GM23338 (cell line): ENCODE measurements around the gene KCTD12. TPM values are rescaled to one million over a fixed set of nuclear protein-coding genes. Genes with fewer than 3 reads are reported as not detected.

Source experiments
- ATAC-seq: fragments of 200-7000 bp; cut with Tn5 transposase; 3 replicates; pipeline ENCODE4 v1.9.1; 2020
- DNase-seq: peaks from one replicate; pipeline ENCODE4 v3.0.0-alpha.2; 2015; ENCODE audit warnings: low spot score
- H2AFZ ChIP-seq: fragments of 200-600 bp; sonication (generic); 2 replicates; pipeline ENCODE4 v1.8.0; 2016; ENCODE audit warnings: antibody characterized with exemption, mild to moderate bottlenecking, moderate library complexity
- H3F3A ChIP-seq: fragments of 200-600 bp; sonication (generic); replicated peaks from 2 replicates; pipeline ENCODE4 v1.8.0; 2017; ENCODE audit warnings: antibody characterized with exemption, mixed run types, low read depth
- H3K27ac ChIP-seq: fragments of 200-600 bp; sonication (generic); 2 replicates; pipeline ENCODE4 v1.6.1; 2016; ENCODE audit warnings: low read depth
- H3K27me3 ChIP-seq: fragments of 200-600 bp; sonication (generic); 2 replicates; pipeline ENCODE4 v1.8.0; 2016; ENCODE audit warnings: mild to moderate bottlenecking, mixed run types, moderate library complexity; ENCODE audit not compliant: insufficient read depth
- H3K36me3 ChIP-seq: fragments of 200-600 bp; sonication (generic); 2 replicates; pipeline ENCODE4 v1.8.0; 2016; ENCODE audit warnings: mild to moderate bottlenecking; ENCODE audit not compliant: insufficient read depth
- H3K4me1 ChIP-seq: fragments of 200-600 bp; sonication (generic); 2 replicates; pipeline ENCODE4 v1.8.0; 2016; ENCODE audit warnings: mild to moderate bottlenecking, moderate library complexity; ENCODE audit not compliant: insufficient read depth
- H3K4me2 ChIP-seq: fragments of 200-600 bp; sonication (generic); 2 replicates; pipeline ENCODE4 v1.7.1; 2017; ENCODE audit warnings: mixed run types
- H3K4me3 ChIP-seq: fragments of 200-600 bp; sonication (generic); 2 replicates; pipeline ENCODE4 v1.6.1; 2016; ENCODE audit warnings: mixed run types
- H3K79me2 ChIP-seq: fragments of 200-600 bp; sonication (generic); replicated peaks from 2 replicates; pipeline ENCODE4 v1.8.0; 2017; ENCODE audit warnings: mild to moderate bottlenecking; ENCODE audit not compliant: insufficient read depth
- H3K9me2 ChIP-seq: fragments of 200-600 bp; sonication (generic); 2 replicates; pipeline ENCODE4 v1.8.0; 2017; ENCODE audit not compliant: insufficient read depth
- H4K20me1 ChIP-seq: fragments of 200-600 bp; sonication (generic); replicated peaks from 2 replicates; pipeline ENCODE4 v1.8.0; 2017; ENCODE audit warnings: mild to moderate bottlenecking; ENCODE audit not compliant: insufficient read depth
- H3K27ac Mint-ChIP-seq: 2 replicates; pipeline ENCODE4 v1.8.0; 2020; ENCODE audit warnings: inconsistent platforms, mild to moderate bottlenecking, moderate library complexity, mixed read lengths
- H3K27me3 Mint-ChIP-seq: 3 replicates; pipeline ENCODE4 v1.8.0; 2022; ENCODE audit warnings: low read depth, mild to moderate bottlenecking, moderate library complexity, mixed read lengths, inconsistent platforms; ENCODE audit not compliant: insufficient read depth, poor library complexity
- H3K36me3 Mint-ChIP-seq: 3 replicates; pipeline ENCODE4 v1.8.0; 2021; ENCODE audit warnings: low read depth, mild to moderate bottlenecking, inconsistent platforms, moderate library complexity, mixed read lengths
- H3K4me1 Mint-ChIP-seq: 3 replicates; pipeline ENCODE4 v1.8.0; 2020; ENCODE audit warnings: mild to moderate bottlenecking, inconsistent platforms, mixed read lengths
- H3K4me3 Mint-ChIP-seq: 3 replicates; pipeline ENCODE4 v1.8.0; 2021; ENCODE audit warnings: moderate library complexity, mild to moderate bottlenecking, inconsistent platforms, mixed read lengths
- H3K9me3 Mint-ChIP-seq: 3 replicates; pipeline ENCODE4 v1.8.0; 2020; ENCODE audit warnings: moderate library complexity, mild to moderate bottlenecking, inconsistent platforms, mixed read lengths
- CREB1 ChIP-seq: fragments of 250-450 bp; sonication (Bioruptor Pico); IDR thresholded peaks from 2 replicates; pipeline ENCODE4 v1.5.0; 2020; ENCODE audit warnings: low read depth, mild to moderate bottlenecking, moderate library complexity
- CTCF ChIP-seq, 2 experiments: fragments of 200-600 bp in 1 of 2; sonication (generic) in 1 of 2; conservative IDR thresholded peaks; 2 replicates each; pipeline versions ENCODE4 v1.5.1 to v1.6.1; 2016 to 2017; ENCODE audit warnings: antibody characterized with exemption in 2 of 2, low read depth in 2 of 2, mild to moderate bottlenecking in 2 of 2, moderate library complexity in 1 of 2
- ETS1 ChIP-seq: IDR thresholded peaks from 2 replicates; pipeline ENCODE4 v1.6.1; 2016; ENCODE audit warnings: antibody characterized with exemption
- EZH2 ChIP-seq: fragments of 200-600 bp; sonication (generic); IDR thresholded peaks from one replicate; pipeline ENCODE4 v1.8.0; 2017; ENCODE audit warnings: antibody characterized with exemption, mild to moderate bottlenecking, low read depth; ENCODE audit not compliant: unreplicated experiment
- EZH2phosphoT487 ChIP-seq: fragments of 200-600 bp; sonication (generic); IDR thresholded peaks from one replicate; pipeline ENCODE4 v1.8.1; 2018; ENCODE audit warnings: antibody characterized with exemption; ENCODE audit not compliant: unreplicated experiment
- JUNB ChIP-seq: IDR thresholded peaks from one replicate; pipeline ENCODE4 v1.6.1; 2016; ENCODE audit warnings: antibody characterized with exemption; ENCODE audit not compliant: unreplicated experiment
- NANOG ChIP-seq: IDR thresholded peaks from 2 replicates; pipeline ENCODE4 v1.6.1; 2016; ENCODE audit warnings: antibody characterized with exemption, borderline replicate concordance
- POLR2AphosphoS5 ChIP-seq: IDR thresholded peaks from 2 replicates; pipeline ENCODE4 v1.6.1; 2016; ENCODE audit warnings: antibody characterized with exemption, low read depth
- REST ChIP-seq: IDR thresholded peaks from one replicate; pipeline ENCODE4 v1.6.1; 2018; ENCODE audit warnings: antibody characterized with exemption; ENCODE audit not compliant: unreplicated experiment
- STAT1 ChIP-seq: IDR thresholded peaks from one replicate; pipeline ENCODE4 v1.6.1; 2016; ENCODE audit warnings: antibody characterized with exemption; ENCODE audit not compliant: unreplicated experiment
- ZNF114 ChIP-seq: fragments of 250-450 bp; sonication (Bioruptor Pico); IDR thresholded peaks from 2 replicates; pipeline ENCODE4 v1.5.0; 2020; ENCODE audit warnings: mild to moderate bottlenecking, moderate library complexity
- ZNF331 ChIP-seq: fragments of 250-450 bp; sonication (Bioruptor Pico); IDR thresholded peaks from 2 replicates; pipeline ENCODE4 v1.5.0; 2020; ENCODE audit warnings: low read depth, mild to moderate bottlenecking, moderate library complexity
- ZNF462 ChIP-seq: fragments of 250-450 bp; sonication (Bioruptor Pico); IDR thresholded peaks from 2 replicates; pipeline ENCODE4 v1.5.0; 2020; ENCODE audit warnings: mild to moderate bottlenecking, moderate library complexity
- polyA plus RNA-seq: library from polyadenylated mRNA; unstranded; fragments of >200 nt; fragmentation: Nextera tagmentation; extraction: Ambion mirVana; gene quantifications from 2 replicates; pipeline ENCODE4 v1.2.1, GENCODE V29; 2016
- total RNA-seq: library from RNA; depleted of rRNA; stranded (reverse); fragments of >200 nt; shearing (Covaris generic); gene quantifications from 2 replicates; pipeline ENCODE4 v1.2.3, GENCODE V29; 2014

Gene KCTD12
- total and polyA plus RNA-seq, 2 experiments from 2014 or later, result 3.3 to 12.0 TPM

GRCh38 chr13:76884907-76885202 lies 1.4 kb downstream of the KCTD12 start:
- H3K4me2 ChIP-seq, result peak overlapping the region; percentile 87
- peaks cover 5% of the 10 kb centered on the region; the same call in 1 of the 2 replicates for H4K20me1 ChIP-seq
- Mint-ChIP-seq H3K27ac (no peak overlapping the region), H3K9me3 (no peaks in the 10 kb centered on the region; the same call in 2 of the 3 replicates), H3K4me1 (peaks cover 16% of the 10 kb centered on the region), H3K4me3 (peak overlapping the region; percentile 80), H3K27me3 (peaks cover 32% of the 10 kb centered on the region), H3K36me3 (no peaks in the 10 kb centered on the region)
- H3K36me3 ChIP-seq, result no peaks in the 10 kb centered on the region
- H2AFZ ChIP-seq, result peak overlapping the region; percentile 90
- no peak overlapping the region for H3K27ac ChIP-seq
- no peaks in the 10 kb centered on the region for H3K79me2 ChIP-seq
- H3K4me1 ChIP-seq, result peaks cover 17% of the 10 kb centered on the region
- H3K9me2 ChIP-seq, result no peaks in the 10 kb centered on the region
- no peak for DNase-seq
- peak overlapping the region; percentile 82 for H3K4me3 ChIP-seq
- TF ChIP-seq CREB1 (CRISPR knock-in tag) (no peak), JUNB (no peak), CTCF (conservative IDR thresholded peaks at IDR 0.05; ENCODE audit: low read depth in 2 of 2) (no peak), POLR2AphosphoS5 (no peak), NANOG (no peak), ETS1 (no peak), ZNF114 (CRISPR knock-in tag) (no peak), EZH2phosphoT487 (no peak), EZH2 (no peak), ZNF462 (no peak), REST (no peak), ZNF331 (CRISPR knock-in tag) (no peak), STAT1 (no peak)
- peaks cover 63% of the 10 kb centered on the region for H3K27me3 ChIP-seq
- peaks cover 11% of the 10 kb centered on the region; the same call in 1 of the 2 replicates for H3F3A ChIP-seq
- no peak for ATAC-seq
